Measurements from ENCODE around the gene ASTN2. TPM values are rescaled to one million over a fixed set of nuclear protein-coding genes. Genes with fewer than 3 reads are reported as not detected.

ASTN2 gene
- total and polyA plus RNA-seq, 9 of the 15 experiments (the other 6 are each of a cell fraction or from before 2014, with no cell fraction given) = 0.56 to 3.5 (median 1.9) TPM

GRCh38 chr9:117080765-117081390 lies 334.0 kb downstream of the ASTN2 start:
- Histone ChIP-seq H3K36me3 (ENCODE audit: control insufficient read depth, insufficient read depth, low read length) (no peaks in the 10 kb centered on the region), H3K79me2 (ENCODE audit: control insufficient read depth, insufficient read depth, low read length) (no peaks in the 10 kb centered on the region), H3K27ac (ENCODE audit: extremely low read depth, low read depth, low read length) (no peak overlapping the region), H3K4me2 (ENCODE audit: insufficient read depth, low read length) (no peak overlapping the region), H4K20me1 (replicated peaks; ENCODE audit: control insufficient read depth, insufficient read depth, low read length) (no peaks in the 10 kb centered on the region), H3K9me3 (replicated peaks; ENCODE audit: control insufficient read depth, insufficient read depth, low read depth, low read length) (no peaks in the 10 kb centered on the region), H3K9me1 (ENCODE audit: control insufficient read depth, insufficient read depth, low read length) (no peaks in the 10 kb centered on the region), H3K9ac (ENCODE audit: insufficient read depth in 1 of 2, low read depth in 2 of 2, low read length in 2 of 2) (no peak overlapping the region), H3K4me3 (no peak overlapping the region), H3K4me1 (replicated peaks in 1 of 2; ENCODE audit: control insufficient read depth in 2 of 2, insufficient read depth in 2 of 2, low read length in 2 of 2) (no peaks in the 10 kb centered on the region), H3K27me3 (ENCODE audit: control insufficient read depth in 2 of 2, insufficient read depth in 2 of 2, low read length in 2 of 2) (no peaks in the 10 kb centered on the region), H2AFZ (ENCODE audit: low read depth, low read length) (no peak overlapping the region)
- ChIA-PET POLR2A (no interaction called here), CTCF (ENCODE audit: low intra/inter-chr PET ratio) (no interaction called here)
- 0% methylated on average over 2 of the region's 2 CpGs for WGBS (ENCODE audit: insufficient coverage, low coverage, missing lambda C conversion rate)
- no peak for DNase-seq (ENCODE audit: extremely low read depth in 1 of 4, low spot score in 3 of 4)
- no peak for TF ChIP-seq ETV6 (IDR thresholded peaks at IDR 0.05; ENCODE audit: borderline replicate concordance in 1 of 2, low read depth in 2 of 2, low read length in 1 of 2)
- no peak for TF ChIP-seq ETV6 (CRISPR knock-in tag; IDR thresholded peaks at IDR 0.05; ENCODE audit: borderline replicate concordance)
- no peak for TF ChIP-seq NFATC3 (IDR thresholded peaks at IDR 0.05)
- no peak for TF ChIP-seq FOXA3 (CRISPR knock-in tag; conservative IDR thresholded peaks at IDR 0.05 in 1 of 2, IDR thresholded peaks at IDR 0.05 in 1 of 2)
- no peak for TF ChIP-seq TBP (optimal IDR thresholded peaks at IDR 0.05; ENCODE audit: low read depth, low read length)
- no TSS peak for BruUV-seq (replicated peaks)
- no peak for ATAC-seq
- intact Hi-C loops (cut with micrococcal nuclease) (no loop called here), in situ Hi-C loops (cut with MboI) (no loop called here)
- FAIRE-seq = no peak

All from K562 (cell line).